Measurements from ENCODE around the gene CENPVL3.
"Not testable (repeated sequence)": the region's sequence is repeated elsewhere in the genome, so short reads cannot be mapped to it uniquely, and the experiment has no call there.

Gene CENPVL3

DNA sequence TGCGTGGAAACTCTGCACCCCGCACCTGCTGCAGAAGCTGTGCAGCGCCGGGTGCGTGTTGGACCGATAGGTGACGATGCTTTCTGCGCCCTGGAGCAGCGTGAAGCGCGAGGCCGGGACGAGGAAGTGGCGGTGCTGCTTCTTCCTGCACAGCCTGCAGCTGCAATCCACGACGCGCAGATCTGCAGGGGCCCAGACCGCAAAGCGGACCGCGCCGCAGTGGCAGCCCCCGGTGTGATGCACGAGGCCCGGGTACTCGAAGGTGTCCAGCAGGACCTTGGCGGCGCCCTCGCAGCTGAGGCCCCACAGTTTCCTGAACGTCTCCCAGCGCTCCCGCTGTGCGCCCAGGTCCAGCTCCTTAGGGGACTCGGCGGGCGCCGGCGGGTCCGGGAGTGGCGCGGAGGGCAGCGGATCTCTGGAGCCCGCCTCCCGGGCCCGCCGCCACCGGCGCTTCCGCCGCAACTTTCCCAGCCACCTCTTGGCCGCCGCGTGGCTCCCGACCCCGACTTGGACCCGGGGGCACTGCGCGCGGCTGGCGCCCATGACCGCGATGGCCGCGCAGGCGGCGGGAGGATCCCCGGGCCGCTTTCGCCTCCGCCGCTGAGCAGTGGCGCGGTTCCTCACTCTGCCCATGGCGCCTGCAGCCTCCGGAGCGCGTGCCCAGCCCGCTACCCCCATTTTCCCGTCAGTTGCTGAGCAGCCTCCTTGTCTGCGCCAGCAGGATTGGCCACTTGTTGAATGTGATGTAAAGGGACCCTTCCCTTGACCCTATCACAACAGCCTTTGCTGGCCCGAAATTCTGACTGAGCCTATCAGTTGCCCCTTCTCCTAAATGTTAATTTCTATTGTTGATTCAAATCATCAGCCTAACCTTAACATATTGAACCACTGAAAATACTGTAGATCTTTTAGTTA, at the start of gene CENPVL3:
Gene CENPVL3 (minus strand): TSS at position 672 of the 915 bp plus-strand sequence. CDS start 39 bp downstream, at position 633.
- peak in 15 of 51 donors; percentile 0 to 36 (median 5) for DNase-seq

DNA sequence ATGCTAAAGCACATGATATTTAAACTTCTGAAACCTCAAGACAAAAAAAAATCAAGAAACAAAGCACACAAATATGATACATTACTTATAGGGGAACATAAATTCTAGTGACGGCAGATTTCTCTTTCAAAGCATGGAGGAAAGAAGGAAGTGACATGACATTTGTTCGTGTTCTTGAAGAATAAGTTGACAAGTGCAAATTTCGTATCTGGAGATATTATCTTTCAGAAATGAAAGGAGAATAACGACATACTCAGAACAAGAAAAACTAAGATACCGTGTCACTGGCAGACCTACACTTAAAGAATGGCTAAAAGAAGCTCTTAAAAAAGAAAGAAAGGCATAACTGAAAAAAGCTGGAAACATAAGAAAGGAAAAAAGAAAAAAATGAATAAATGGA, 47.3 kb upstream of the CENPVL3 start:
- no peak for DNase-seq

DNA sequence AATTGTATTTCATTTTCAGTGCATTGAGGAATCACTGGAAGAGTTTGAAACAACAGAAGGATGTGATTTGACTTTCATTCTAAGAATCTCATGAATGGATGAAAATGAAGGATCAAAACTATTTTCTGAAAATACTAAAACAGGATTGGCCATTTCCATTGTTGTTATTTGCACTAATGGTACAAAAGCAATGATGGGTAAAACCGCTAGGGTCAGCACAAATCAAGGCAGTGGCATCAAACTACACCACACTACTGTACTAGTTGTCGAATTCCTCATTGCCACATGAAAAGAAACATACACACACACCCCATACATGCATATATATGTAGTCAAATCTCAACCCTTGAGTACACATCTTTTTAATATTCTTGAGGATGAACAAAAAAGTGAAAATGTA, 24.7 kb upstream of the CENPVL3 start:
- DNase-seq, result no peak

DNA sequence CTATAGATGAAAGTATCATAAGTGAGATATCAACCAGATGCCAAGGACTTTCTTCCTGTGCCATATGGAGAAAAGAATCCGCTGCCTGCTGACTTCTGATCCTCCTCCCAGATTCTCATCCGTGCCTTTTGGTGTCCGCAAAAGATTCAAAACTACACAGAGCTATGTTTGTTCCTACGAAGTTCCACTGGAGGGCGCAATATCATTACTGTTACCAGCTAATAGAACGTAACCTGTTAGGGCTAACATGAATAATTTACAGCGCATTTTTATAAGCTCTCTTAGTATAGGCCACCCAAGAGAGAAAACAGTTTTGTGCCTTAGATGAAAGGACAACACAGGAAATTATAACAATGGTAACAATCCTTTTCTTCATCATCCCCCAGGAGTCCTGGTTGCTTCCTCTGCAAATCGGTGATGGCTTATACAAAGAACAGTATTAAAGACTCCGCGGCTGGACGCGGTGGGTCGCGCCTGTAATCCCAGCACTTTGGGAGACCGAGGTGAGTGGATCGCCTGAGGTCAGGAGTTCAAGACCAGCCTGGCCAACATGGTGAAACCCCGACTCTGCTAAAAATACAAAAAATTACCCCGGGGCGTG, 22.8 kb upstream of the CENPVL3 start:
- DNase-seq, result peak in 9 of 51 donors; percentile 0 to 26 (median 2)

DNA sequence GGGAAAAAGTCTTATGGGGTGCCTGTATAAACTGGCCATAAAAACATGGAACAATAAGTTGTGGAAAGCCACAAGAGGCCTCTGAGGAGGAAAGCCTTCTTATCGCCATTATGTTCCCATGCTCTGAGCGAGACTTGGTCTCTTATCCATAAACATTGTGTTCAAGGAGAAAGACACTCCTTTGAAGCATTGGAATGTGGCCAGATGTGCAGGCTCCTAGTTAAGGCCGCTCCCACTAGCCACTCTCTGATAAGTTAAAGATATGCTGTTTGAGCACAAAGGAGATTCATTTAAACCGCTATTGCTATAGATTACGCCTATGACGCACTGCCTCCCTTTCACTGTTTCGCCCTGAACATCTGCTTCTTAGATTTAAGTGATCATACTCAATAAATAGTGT, 17.8 kb upstream of the CENPVL3 start:
- DNase-seq, result not testable (repeated sequence)

DNA sequence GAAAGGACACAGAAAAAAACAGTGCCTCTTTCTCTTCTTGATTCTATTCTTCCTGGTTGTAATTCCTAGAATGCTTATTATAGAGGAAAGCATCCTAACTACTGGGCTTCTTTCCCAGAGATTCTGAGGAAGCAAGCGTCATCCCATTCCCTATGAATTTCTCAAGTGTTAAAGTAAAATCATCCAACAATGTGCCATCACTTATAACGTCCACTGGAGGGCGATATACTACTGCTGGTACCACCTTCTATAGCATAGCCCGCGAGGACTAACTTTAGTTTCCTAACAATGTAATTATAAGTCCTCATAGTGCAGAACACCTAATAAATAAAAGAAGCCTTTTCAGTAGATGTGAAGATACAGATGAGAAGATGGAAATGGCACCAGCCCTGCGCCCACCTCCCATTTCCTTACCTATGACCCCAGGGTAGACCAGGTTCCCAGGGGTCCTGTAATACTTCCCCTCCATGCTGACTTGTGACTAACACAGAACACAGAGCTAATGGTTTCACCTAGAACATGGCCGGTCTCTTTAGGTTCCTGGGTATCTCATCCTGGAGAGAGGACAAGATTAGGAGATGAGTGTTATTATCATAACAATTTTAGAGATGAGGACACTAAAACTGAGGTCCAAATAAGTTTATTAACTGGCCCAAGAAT, 4.2 kb downstream of the CENPVL3 start:
- peak in 2 of 51 donors; percentile 0 for DNase-seq

DNA sequence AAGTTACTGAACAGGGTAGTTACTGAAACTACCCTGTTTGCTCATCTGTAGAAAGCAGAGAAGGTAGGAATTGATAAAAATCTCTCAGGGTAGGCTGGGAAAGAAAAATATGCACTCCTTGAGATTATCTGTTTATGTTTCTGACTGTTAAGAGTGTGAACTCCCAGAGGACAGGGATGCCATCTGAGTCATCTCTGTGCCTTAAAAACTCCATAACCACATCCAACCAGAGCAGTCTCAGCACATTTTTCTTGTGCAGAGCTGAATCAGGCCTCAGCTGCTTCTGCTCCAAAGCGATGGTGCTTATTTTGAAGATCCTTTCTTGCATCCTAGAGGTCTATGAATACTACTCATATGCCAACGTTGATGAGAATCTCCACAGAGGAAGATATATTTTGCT, 9.9 kb downstream of the CENPVL3 start:
- DNase-seq, result no peak

DNA sequence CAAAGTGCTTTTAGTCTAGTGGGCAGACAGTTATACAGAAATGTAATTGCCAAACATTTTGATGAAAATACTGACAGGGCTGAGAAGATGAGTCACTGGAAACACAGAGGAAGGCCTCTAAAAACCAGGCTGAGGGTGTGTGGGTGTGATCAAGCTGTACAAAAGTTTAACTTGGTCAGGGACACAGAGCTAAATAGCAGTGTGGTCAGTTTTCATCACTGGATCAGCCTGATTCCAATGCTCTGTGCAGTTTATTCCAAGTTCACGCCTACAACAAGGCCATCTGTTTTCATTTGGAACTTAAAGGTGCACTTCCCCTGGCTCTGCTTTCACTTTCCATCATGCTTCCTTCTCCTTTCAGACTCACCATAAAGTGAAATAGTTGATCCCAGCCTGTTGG, 10.6 kb downstream of the CENPVL3 start:
- DNase-seq, result no peak

DNA sequence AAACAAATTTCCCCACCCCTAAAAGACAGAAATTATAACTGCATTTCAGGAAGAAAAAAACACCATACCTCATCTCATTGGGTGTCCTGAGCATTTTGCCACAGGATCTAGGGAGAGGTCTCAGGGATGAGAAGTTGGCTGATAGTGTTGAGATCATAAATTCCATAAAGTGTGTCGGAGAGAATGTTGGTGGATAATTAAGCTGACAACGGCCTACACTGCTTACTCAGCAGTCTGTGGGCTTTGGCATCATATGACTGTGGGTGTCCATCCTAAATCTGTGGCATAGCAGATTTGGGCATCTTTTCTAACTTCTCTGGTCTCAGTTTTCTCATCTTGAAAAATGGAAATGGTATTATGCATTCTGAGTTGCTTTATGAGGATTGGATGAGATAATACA, 12.3 kb downstream of the CENPVL3 start:
- no peak for DNase-seq

DNA sequence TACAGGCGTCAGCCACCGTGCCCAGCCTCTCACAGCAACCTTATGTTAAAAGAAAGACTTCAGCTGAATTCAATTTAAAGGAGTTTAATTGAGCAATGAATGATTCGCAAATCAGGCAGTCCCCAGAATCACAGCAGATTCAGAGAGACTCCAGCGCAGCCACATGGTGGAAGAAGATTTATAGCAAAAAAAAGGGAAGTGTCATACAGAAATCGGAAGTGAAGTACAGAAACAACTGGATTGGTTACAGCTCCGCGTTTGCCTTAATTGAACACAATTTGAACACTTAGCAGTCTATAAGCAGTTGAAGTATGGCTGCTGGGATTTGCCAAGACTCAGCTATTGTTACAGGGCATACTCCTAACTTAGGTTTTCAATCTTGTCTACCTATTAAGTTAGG, 19.8 kb downstream of the CENPVL3 start:
- no peak for DNase-seq

DNA sequence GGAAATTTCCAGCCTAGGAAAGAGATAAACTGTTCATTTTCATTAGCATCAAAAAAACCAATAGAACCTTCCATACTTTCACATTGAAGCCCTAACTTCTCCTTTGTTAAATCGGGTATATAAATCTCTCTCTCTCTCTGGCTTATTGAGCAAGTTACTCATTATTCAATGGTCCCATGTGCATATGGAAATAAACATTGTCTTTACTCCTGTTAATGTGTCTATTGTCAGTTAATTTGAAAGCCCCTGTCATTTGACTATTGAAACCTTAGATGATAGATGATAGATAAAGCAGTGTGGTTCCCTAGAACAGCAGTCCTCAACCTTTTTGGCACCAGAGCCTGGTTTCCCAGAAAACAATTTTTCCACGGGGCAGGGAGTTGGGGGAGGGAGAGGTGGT, 46.8 kb downstream of the CENPVL3 start:
- no peak for DNase-seq

DNA sequence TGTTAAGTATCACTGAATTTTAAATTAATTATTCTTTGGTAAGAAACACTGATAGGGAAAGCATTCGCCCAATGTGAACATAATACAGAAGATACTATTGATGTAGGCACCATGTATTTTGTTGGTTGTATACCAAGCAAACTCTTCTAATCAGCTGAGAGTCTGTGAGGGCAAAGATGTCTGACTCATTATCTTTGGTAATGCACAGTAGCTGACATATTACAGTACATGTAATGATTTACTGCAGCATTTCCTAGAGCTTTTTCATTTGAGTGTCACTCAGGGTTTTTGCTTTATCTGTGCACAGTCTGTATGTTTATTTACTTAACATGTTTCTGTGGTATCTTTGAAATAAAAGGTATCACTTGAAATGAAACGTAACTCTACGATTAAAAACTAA, 49.2 kb downstream of the CENPVL3 start:
- DNase-seq, result no peak

DNA sequence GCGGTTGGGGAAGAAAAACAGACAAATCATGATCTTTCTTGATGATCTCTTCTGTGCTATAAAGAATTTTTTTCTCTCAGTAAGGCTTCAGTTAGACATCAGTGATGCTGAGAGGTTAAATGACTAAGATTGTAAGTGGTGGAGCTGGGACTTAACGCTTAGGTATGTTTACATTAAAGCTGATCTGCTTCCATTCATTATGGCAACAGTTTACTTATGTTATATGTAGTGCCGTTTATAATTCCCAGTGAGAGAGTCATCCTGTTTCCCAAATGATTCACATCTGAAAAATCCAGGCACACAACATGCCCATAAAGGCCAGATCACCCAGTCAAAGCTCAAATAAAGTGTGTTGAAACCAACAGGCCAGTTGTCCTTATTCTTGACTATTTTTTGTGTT, 50.1 kb downstream of the CENPVL3 start:
- DNase-seq, result no peak
